ENCODE data around the gene RPS6KA2. TPM values are rescaled to one million over a fixed set of nuclear protein-coding genes. Genes with fewer than 3 reads are reported as not detected.

RPS6KA2 gene
- total RNA-seq, 2 experiments from 2014 or later: 18.9 to 19.1 TPM

DNA sequence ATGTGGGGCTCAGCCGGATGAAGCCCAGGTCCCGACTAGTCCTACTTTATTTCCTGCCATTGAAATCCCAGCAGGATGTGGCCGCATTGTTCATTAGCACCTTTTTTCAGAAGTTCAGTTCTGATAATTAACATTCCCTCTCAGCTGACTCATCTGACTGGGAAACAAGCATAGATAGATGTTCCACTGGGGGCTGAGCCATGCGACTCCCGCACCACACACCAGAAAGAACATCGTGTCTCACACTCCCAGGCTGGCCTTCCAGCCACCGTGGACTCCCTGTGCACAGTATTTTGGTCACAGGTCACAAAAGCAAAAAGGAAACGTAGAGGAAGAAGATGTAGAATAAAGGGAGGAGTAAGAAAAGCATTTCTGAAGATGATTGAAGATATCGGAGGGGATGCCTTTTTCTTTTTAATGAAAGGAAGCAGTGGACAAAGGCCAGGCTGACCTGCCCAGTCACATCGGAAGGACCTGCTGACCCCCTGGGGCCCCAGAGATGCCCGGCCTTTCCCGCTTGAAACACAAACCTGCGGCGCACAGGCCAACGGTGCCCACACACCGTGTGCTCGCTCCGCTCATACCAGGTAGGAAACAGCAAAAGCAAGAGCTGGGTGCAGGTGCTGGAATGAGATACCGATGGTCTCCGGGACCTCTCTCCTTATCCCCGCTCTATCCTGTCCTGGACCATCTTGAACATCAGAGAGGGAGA, 11.8 kb downstream of the RPS6KA2 start:
- Mint-ChIP-seq H3K9me3 (no peaks in the 10 kb centered on the region), H3K27me3 (ENCODE audit: low read depth) (no peaks in the 10 kb centered on the region), H3K4me3 (no peak overlapping the region), H3K4me1 (ENCODE audit: low read depth) (no peaks in the 10 kb centered on the region), H3K27ac (no peak overlapping the region), H3K36me3 (ENCODE audit: low read depth) (peaks cover 4% of the 10 kb centered on the region)
- CTCF ChIA-PET: interaction anchor here (0.8 kb wide), 1 partner anchor 854 kb away, joined by 3 read pairs; no protein-coding TSS in a partner anchor
- DNase-seq: no peak
- intact Hi-C loops (cut with micrococcal nuclease): no loop called here

- Mint-ChIP-seq H3K27me3 (ENCODE audit: low read depth) (no peaks in the 10 kb centered on the region), H3K4me3 (no peak overlapping the region), H3K4me1 (ENCODE audit: low read depth) (no peaks in the 10 kb centered on the region), H3K27ac (no peak overlapping the region), H3K9me3 (no peaks in the 10 kb centered on the region), H3K36me3 (ENCODE audit: low read depth) (peaks cover 4% of the 10 kb centered on the region)
- no peak for DNase-seq
- intact Hi-C loops (cut with micrococcal nuclease): no loop called here
- CTCF ChIA-PET: no interaction called here
Measured at GRCh38 chr6:166614589-166614988, 12.5 kb downstream of the RPS6KA2 start.

GRCh38 chr6:166614171-166614583, 12.9 kb downstream of the RPS6KA2 start:
- CTCF ChIA-PET: no interaction called here
- no peaks in the 10 kb centered on the region for H3K27me3 Mint-ChIP-seq (ENCODE audit: low read depth)
- H3K9me3 Mint-ChIP-seq: no peaks in the 10 kb centered on the region
- no peak for DNase-seq
- H3K4me3 Mint-ChIP-seq: no peak overlapping the region
- peaks cover 4% of the 10 kb centered on the region for H3K36me3 Mint-ChIP-seq (ENCODE audit: low read depth)
- intact Hi-C loops (cut with micrococcal nuclease): no loop called here
- no peak overlapping the region for H3K27ac Mint-ChIP-seq
- no peaks in the 10 kb centered on the region for H3K4me1 Mint-ChIP-seq (ENCODE audit: low read depth)

DNA sequence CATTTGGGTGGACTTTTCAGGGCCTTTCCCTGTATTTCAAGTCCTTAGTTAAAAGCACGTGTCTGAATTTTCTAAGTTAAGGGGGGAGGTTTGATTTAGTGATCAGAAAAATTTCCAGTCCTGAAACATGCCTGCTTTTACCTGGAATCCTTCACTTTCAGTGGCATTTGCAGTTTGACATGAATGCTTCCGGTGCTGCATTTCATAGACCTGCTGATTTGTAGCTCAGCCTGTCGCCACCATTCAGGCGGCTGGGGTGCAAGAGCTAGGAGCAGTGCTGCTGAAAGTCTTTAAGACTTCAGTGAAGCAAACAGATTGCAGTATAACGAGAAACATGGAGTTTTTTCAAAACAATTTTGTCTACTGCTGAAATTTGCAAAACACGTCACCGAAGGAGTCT, 14.0 kb downstream of the RPS6KA2 start:
- Mint-ChIP-seq H3K9me3 (no peaks in the 10 kb centered on the region), H3K36me3 (ENCODE audit: low read depth) (peaks cover 1% of the 10 kb centered on the region), H3K27ac (no peak overlapping the region), H3K27me3 (ENCODE audit: low read depth) (no peaks in the 10 kb centered on the region), H3K4me1 (ENCODE audit: low read depth) (no peaks in the 10 kb centered on the region), H3K4me3 (no peak overlapping the region)
- CTCF ChIA-PET: interaction anchor here (0.6 to 1.0 kb wide), 2 partner anchors 13 to 727 kb away, joined by 3 to 4 read pairs; no protein-coding TSS in a partner anchor
- no peak for DNase-seq
- intact Hi-C loops (cut with micrococcal nuclease): no loop called here

DNA sequence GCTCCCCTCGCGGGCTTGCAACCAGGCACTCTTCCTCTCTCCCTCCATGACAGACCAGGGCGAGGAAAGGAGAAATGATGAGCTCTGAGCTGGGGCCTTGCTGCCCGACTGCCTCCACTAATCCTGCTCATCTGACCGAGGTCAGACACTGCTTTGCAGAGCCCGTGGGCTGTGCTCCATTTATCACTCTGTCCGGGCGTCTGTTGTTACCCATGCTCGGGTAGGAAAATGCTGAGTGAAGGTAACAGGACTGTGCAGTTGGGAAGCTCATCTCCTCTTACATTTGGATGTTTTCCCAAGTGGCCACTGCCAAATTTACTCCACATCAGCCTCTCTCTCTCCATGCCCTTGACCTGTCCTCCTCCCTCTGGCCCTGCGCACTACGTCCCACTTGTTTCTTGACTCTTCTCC, 14.6 kb downstream of the RPS6KA2 start:
- intact Hi-C loops (cut with micrococcal nuclease): no loop called here
- Mint-ChIP-seq H3K4me3 (no peak overlapping the region), H3K36me3 (ENCODE audit: low read depth) (no peaks in the 10 kb centered on the region), H3K27me3 (ENCODE audit: low read depth) (no peaks in the 10 kb centered on the region), H3K4me1 (ENCODE audit: low read depth) (no peaks in the 10 kb centered on the region), H3K9me3 (no peaks in the 10 kb centered on the region), H3K27ac (no peak overlapping the region)
- no peak for DNase-seq
- CTCF ChIA-PET: interaction anchor here (0.6 kb wide), 1 partner anchor 190 kb away, joined by 4 read pairs; no protein-coding TSS in a partner anchor

GRCh38 chr6:166611631-166612030, 15.4 kb downstream of the RPS6KA2 start:
- H3K27ac Mint-ChIP-seq: no peak overlapping the region
- no peaks in the 10 kb centered on the region for H3K4me1 Mint-ChIP-seq (ENCODE audit: low read depth)
- H3K27me3 Mint-ChIP-seq (ENCODE audit: low read depth): no peaks in the 10 kb centered on the region
- no peak for DNase-seq
- H3K9me3 Mint-ChIP-seq: no peaks in the 10 kb centered on the region
- H3K36me3 Mint-ChIP-seq (ENCODE audit: low read depth): no peaks in the 10 kb centered on the region
- H3K4me3 Mint-ChIP-seq: no peak overlapping the region
- CTCF ChIA-PET: interaction anchor here (0.8 kb wide), 1 partner anchor 16 kb away, joined by 3 read pairs; the partner anchor contains the start of gene RPS6KA2
- intact Hi-C loops (cut with micrococcal nuclease): no loop called here

DNA sequence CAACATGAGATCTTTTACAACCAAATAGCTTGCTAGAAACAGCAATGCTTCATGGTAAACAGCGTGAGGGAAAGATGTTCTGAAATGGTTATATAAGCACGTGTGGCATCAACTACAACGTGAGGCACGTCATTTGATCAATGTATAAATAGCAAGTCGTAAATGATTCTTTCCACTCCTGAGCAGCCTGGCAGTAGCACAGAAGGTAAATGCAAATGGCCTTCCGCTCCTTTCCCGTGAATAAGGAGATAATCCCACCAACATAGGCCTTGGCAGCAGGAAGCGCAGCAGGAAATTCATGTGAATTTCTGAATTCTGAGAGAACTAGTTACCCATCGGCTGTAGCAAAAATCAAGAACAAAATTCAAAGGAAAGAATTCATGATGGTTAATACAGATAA, 17.0 kb downstream of the RPS6KA2 start:
- intact Hi-C loops (cut with micrococcal nuclease): no loop called here
- DNase-seq: no peak
- H3K9me3 Mint-ChIP-seq: no peaks in the 10 kb centered on the region
- H3K27me3 Mint-ChIP-seq (ENCODE audit: low read depth): no peaks in the 10 kb centered on the region
- H3K4me1 Mint-ChIP-seq (ENCODE audit: low read depth): no peaks in the 10 kb centered on the region
- H3K4me3 Mint-ChIP-seq: no peak overlapping the region
- H3K27ac Mint-ChIP-seq: no peak overlapping the region
- no peaks in the 10 kb centered on the region for H3K36me3 Mint-ChIP-seq (ENCODE audit: low read depth)
- CTCF ChIA-PET: no interaction called here

- H3K4me1 Mint-ChIP-seq (ENCODE audit: low read depth): no peaks in the 10 kb centered on the region
- H3K36me3 Mint-ChIP-seq (ENCODE audit: low read depth): no peaks in the 10 kb centered on the region
- no peak for DNase-seq
- H3K4me3 Mint-ChIP-seq: no peak overlapping the region
- H3K9me3 Mint-ChIP-seq: no peaks in the 10 kb centered on the region
- CTCF ChIA-PET: no interaction called here
- no peak overlapping the region for H3K27ac Mint-ChIP-seq
- no peaks in the 10 kb centered on the region for H3K27me3 Mint-ChIP-seq (ENCODE audit: low read depth)
- intact Hi-C loops (cut with micrococcal nuclease): no loop called here
Measured at GRCh38 chr6:166608774-166609173, 18.3 kb downstream of the RPS6KA2 start.

DNA sequence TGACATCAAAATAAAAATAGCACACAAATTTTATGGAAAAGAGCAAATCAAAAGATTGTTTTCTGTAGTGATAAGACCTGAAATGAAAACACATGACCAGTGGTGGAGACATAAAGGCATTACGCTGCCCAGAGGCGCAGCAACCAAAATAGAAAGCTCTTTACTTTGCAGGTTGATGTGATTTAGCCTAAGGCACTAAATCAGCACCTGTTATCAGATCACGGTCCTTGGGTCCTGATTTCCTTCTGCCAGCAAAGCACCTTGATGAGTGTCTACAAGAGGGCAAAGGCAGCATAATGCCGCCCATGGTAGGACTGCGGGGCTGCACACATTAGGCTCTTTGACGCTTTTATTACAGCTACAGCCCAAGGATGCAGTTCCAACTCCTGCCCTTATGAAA, 21.3 kb downstream of the RPS6KA2 start:
- Mint-ChIP-seq H3K9me3 (no peaks in the 10 kb centered on the region), H3K4me3 (no peak overlapping the region), H3K4me1 (ENCODE audit: low read depth) (no peaks in the 10 kb centered on the region), H3K36me3 (ENCODE audit: low read depth) (no peaks in the 10 kb centered on the region), H3K27ac (no peak overlapping the region), H3K27me3 (ENCODE audit: low read depth) (no peaks in the 10 kb centered on the region)
- no peak for DNase-seq
- CTCF ChIA-PET: no interaction called here
- intact Hi-C loops (cut with micrococcal nuclease): no loop called here

DNA sequence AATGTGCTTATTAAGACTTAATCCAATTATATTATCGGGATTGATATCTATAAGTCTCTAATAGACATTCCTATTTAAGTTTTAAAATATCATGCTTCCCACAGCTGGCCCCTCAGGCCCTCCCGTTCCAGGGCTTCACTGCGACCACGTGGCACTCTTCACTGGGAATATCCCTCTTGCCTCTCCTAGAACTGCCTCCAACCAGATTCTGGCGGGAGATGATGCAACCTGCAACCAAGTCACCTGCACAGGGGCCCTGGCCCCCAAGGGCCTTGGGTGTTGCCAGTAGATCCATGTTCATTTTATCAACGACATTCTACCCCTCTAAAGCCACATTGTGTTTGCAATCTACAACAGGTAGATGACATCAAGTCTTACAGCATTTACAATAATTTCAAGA, 22.1 kb downstream of the RPS6KA2 start:
- Mint-ChIP-seq H3K9me3 (no peaks in the 10 kb centered on the region), H3K4me1 (ENCODE audit: low read depth) (no peaks in the 10 kb centered on the region), H3K4me3 (no peak overlapping the region), H3K36me3 (ENCODE audit: low read depth) (no peaks in the 10 kb centered on the region), H3K27me3 (ENCODE audit: low read depth) (no peaks in the 10 kb centered on the region), H3K27ac (no peak overlapping the region)
- intact Hi-C loops (cut with micrococcal nuclease): no loop called here
- DNase-seq: no peak
- CTCF ChIA-PET: no interaction called here

- Mint-ChIP-seq H3K36me3 (ENCODE audit: low read depth) (no peaks in the 10 kb centered on the region), H3K4me1 (ENCODE audit: low read depth) (no peaks in the 10 kb centered on the region), H3K4me3 (no peak overlapping the region), H3K27me3 (ENCODE audit: low read depth) (no peaks in the 10 kb centered on the region), H3K9me3 (no peaks in the 10 kb centered on the region), H3K27ac (no peak overlapping the region)
- CTCF ChIA-PET: no interaction called here
- no peak for DNase-seq
- intact Hi-C loops (cut with micrococcal nuclease): no loop called here
Measured at GRCh38 chr6:166604328-166604727, 22.7 kb downstream of the RPS6KA2 start.

GRCh38 chr6:166603043-166603690, 23.9 kb downstream of the RPS6KA2 start:
- Mint-ChIP-seq H3K4me3 (no peak overlapping the region), H3K27ac (no peak overlapping the region), H3K9me3 (no peaks in the 10 kb centered on the region), H3K36me3 (ENCODE audit: low read depth) (no peaks in the 10 kb centered on the region), H3K4me1 (ENCODE audit: low read depth) (no peaks in the 10 kb centered on the region), H3K27me3 (ENCODE audit: low read depth) (no peaks in the 10 kb centered on the region)
- intact Hi-C loops (cut with micrococcal nuclease): no loop called here
- no peak for DNase-seq
- CTCF ChIA-PET: no interaction called here

GRCh38 chr6:166601956-166602355, 25.1 kb downstream of the RPS6KA2 start:
- CTCF ChIA-PET: no interaction called here
- H3K4me1 Mint-ChIP-seq (ENCODE audit: low read depth): no peaks in the 10 kb centered on the region
- no peak for DNase-seq
- no peaks in the 10 kb centered on the region for H3K27me3 Mint-ChIP-seq (ENCODE audit: low read depth)
- intact Hi-C loops (cut with micrococcal nuclease): no loop called here
- H3K27ac Mint-ChIP-seq: no peak overlapping the region
- no peak overlapping the region for H3K4me3 Mint-ChIP-seq
- H3K36me3 Mint-ChIP-seq (ENCODE audit: low read depth): no peaks in the 10 kb centered on the region
- no peaks in the 10 kb centered on the region for H3K9me3 Mint-ChIP-seq

Data from activated naive CD4-positive, alpha-beta T cell treated with anti-CD3 and anti-CD28 coated beads for 36 hours (primary cell).